H9 (cell line): ENCODE data around the gene SLC1A5. TPM values are rescaled to one million over a fixed set of nuclear protein-coding genes. Genes with fewer than 3 reads are reported as not detected.

ENCODE experiments used
- DNase-seq: peaks from one replicate; pipeline ENCODE4 v3.0.0-alpha.2; 2017
- H2AFZ ChIP-seq: one replicate; pipeline ENCODE4 v1.6.1; 2013; ENCODE audit warnings: mild to moderate bottlenecking, low read length, control low read depth, moderate library complexity
- H2AK5ac ChIP-seq: 2 replicates; pipeline ENCODE4 v1.6.1; 2013; ENCODE audit warnings: low read length, control low read depth, mixed read lengths; ENCODE audit not compliant: insufficient read length
- H2BK120ac ChIP-seq: one replicate; pipeline ENCODE4 v1.6.1; 2013; ENCODE audit warnings: low read depth, mild to moderate bottlenecking, low read length, control low read depth, inconsistent platforms; ENCODE audit not compliant: poor library complexity, severe bottlenecking
- H2BK12ac ChIP-seq: 2 replicates; pipeline ENCODE4 v1.6.1; 2013; ENCODE audit warnings: low read length, control low read depth, mixed read lengths, low read depth; ENCODE audit not compliant: insufficient read length
- H2BK15ac ChIP-seq: 2 replicates; pipeline ENCODE4 v1.6.1; 2013; ENCODE audit warnings: low read depth, low read length, control low read depth
- H2BK20ac ChIP-seq: one replicate; pipeline ENCODE4 v1.6.1; 2013; ENCODE audit warnings: low read depth, mild to moderate bottlenecking, low read length, control low read depth, inconsistent platforms; ENCODE audit not compliant: poor library complexity, severe bottlenecking
- H2BK5ac ChIP-seq: 2 replicates; pipeline ENCODE4 v1.6.1; 2013; ENCODE audit warnings: low read length, control low read depth, mixed read lengths; ENCODE audit not compliant: insufficient read length
- H3K14ac ChIP-seq: 2 replicates; pipeline ENCODE4 v1.6.1; 2013; ENCODE audit warnings: low read length, control low read depth; ENCODE audit not compliant: insufficient read depth
- H3K18ac ChIP-seq: 2 replicates; pipeline ENCODE4 v1.6.1; 2013; ENCODE audit warnings: low read depth, mild to moderate bottlenecking, mixed read lengths, low read length, control low read depth; ENCODE audit not compliant: insufficient read length
- H3K23ac ChIP-seq: 2 replicates; pipeline ENCODE4 v1.6.1; 2013; ENCODE audit warnings: low read length, control low read depth, mixed read lengths, low read depth; ENCODE audit not compliant: insufficient read length
- H3K23me2 ChIP-seq: 2 replicates; pipeline ENCODE4 v1.6.1; 2013; ENCODE audit warnings: low read depth, mild to moderate bottlenecking, mixed read lengths, low read length, control low read depth; ENCODE audit not compliant: insufficient read length, poor library complexity, severe bottlenecking
- H3K27ac ChIP-seq: 2 replicates; pipeline ENCODE4 v1.5.1; 2013; ENCODE audit warnings: low read length, control low read depth, mixed read lengths, low read depth; ENCODE audit not compliant: insufficient read length
- H3K27me3 ChIP-seq: 2 replicates; pipeline ENCODE4 v1.6.1; 2013; ENCODE audit warnings: low read length, control low read depth, inconsistent platforms; ENCODE audit not compliant: insufficient read depth
- H3K4ac ChIP-seq: 2 replicates; pipeline ENCODE4 v1.6.1; 2013; ENCODE audit warnings: low read depth, mild to moderate bottlenecking, control low read depth, inconsistent platforms, low read length, moderate library complexity
- H3K4me1 ChIP-seq: 2 replicates; pipeline ENCODE4 v1.6.1; 2013; ENCODE audit warnings: low read length, control low read depth, inconsistent platforms; ENCODE audit not compliant: insufficient read depth
- H3K4me2 ChIP-seq: 2 replicates; pipeline ENCODE4 v1.6.1; 2013; ENCODE audit warnings: low read length, control low read depth, mixed read lengths; ENCODE audit not compliant: insufficient read length, insufficient read depth
- H3K56ac ChIP-seq: 2 replicates; pipeline ENCODE4 v1.6.1; 2013; ENCODE audit warnings: low read depth, mild to moderate bottlenecking, mixed read lengths, low read length, control low read depth; ENCODE audit not compliant: insufficient read length
- H3K79me1 ChIP-seq: 2 replicates; pipeline ENCODE4 v1.6.1; 2013; ENCODE audit warnings: low read depth, mild to moderate bottlenecking, moderate library complexity, low read length, control low read depth, inconsistent platforms; ENCODE audit not compliant: insufficient read depth, poor library complexity, severe bottlenecking
- H3K79me2 ChIP-seq: 2 replicates; pipeline ENCODE4 v1.6.1; 2013; ENCODE audit warnings: low read length, control low read depth, inconsistent platforms; ENCODE audit not compliant: insufficient read depth
- H3K9ac ChIP-seq: 2 replicates; pipeline ENCODE4 v1.6.1; 2013; ENCODE audit warnings: low read length, control low read depth, mixed read lengths; ENCODE audit not compliant: insufficient read length; ENCODE audit errors: extremely low read depth
- H3K9me3 ChIP-seq: one replicate; pipeline ENCODE4 v1.6.1; 2013; ENCODE audit warnings: low read depth, low read length, inconsistent platforms; ENCODE audit not compliant: control insufficient read depth
- H3T11ph ChIP-seq: one replicate; pipeline ENCODE4 v1.6.1; 2013; ENCODE audit warnings: mild to moderate bottlenecking, low read length, control low read depth, inconsistent platforms
- H4K20me1 ChIP-seq: one replicate; pipeline ENCODE4 v1.6.1; 2013; ENCODE audit not compliant: control insufficient read depth, insufficient read length, insufficient read depth
- H4K5ac ChIP-seq: 2 replicates; pipeline ENCODE4 v1.6.1; 2013; ENCODE audit warnings: low read depth, mild to moderate bottlenecking, mixed read lengths, low read length, control low read depth; ENCODE audit not compliant: insufficient read length
- H4K8ac ChIP-seq: replicated peaks from 2 replicates; pipeline ENCODE4 v1.6.1; 2013; ENCODE audit warnings: low read length, control low read depth, mixed read lengths, low read depth; ENCODE audit not compliant: insufficient read length
- H4K91ac ChIP-seq: 2 replicates; pipeline ENCODE4 v1.6.1; 2013; ENCODE audit warnings: low read depth, mild to moderate bottlenecking, moderate library complexity, mixed read lengths, low read length, control low read depth; ENCODE audit not compliant: insufficient read length
- H3K27ac Mint-ChIP-seq, 3 experiments: 2 replicates in 2 of 3; 3 replicates in 1 of 3; pipeline ENCODE4 v1.8.0; 2020 to 2021; ENCODE audit warnings: mixed read lengths in 3 of 3, mild to moderate bottlenecking in 1 of 3, moderate library complexity in 1 of 3
- H3K27me3 Mint-ChIP-seq: 2 replicates; pipeline ENCODE4 v1.8.0; 2021; ENCODE audit warnings: low read depth, mild to moderate bottlenecking, moderate library complexity, mixed read lengths
- H3K36me3 Mint-ChIP-seq, 3 experiments: 2 replicates in 2 of 3; 3 replicates in 1 of 3; pipeline ENCODE4 v1.8.0; 2020 to 2021; ENCODE audit warnings: low read depth in 3 of 3, mixed read lengths in 3 of 3; ENCODE audit not compliant: insufficient read depth in 1 of 3
- H3K4me1 Mint-ChIP-seq, 2 experiments: 2 replicates each; pipeline ENCODE4 v1.8.0; 2020; ENCODE audit warnings: mixed read lengths in 2 of 2
- H3K4me3 Mint-ChIP-seq, 2 experiments: 2 replicates in 1 of 2; 3 replicates in 1 of 2; pipeline ENCODE4 v1.8.0; 2020 to 2021; ENCODE audit warnings: mild to moderate bottlenecking in 2 of 2, mixed read lengths in 2 of 2, moderate library complexity in 1 of 2
- H3K9me3 Mint-ChIP-seq, 2 experiments: 2 replicates in 1 of 2; 3 replicates in 1 of 2; pipeline ENCODE4 v1.8.0; 2020; ENCODE audit warnings: mild to moderate bottlenecking in 2 of 2, mixed read lengths in 2 of 2, moderate library complexity in 1 of 2
- WGBS: extraction: QIAGEN DNeasy Blood & Tissue Kit; methylation state at CpG from one replicate; pipeline ENCODE4 v1.1.7; 2013; ENCODE audit warnings: missing lambda C conversion rate, low lambda C conversion rate, mixed read lengths; ENCODE audit not compliant: insufficient read length; ENCODE audit errors: extremely low coverage; 5-methylcytosine and 5-hydroxymethylcytosine counted together
- total RNA-seq: library from RNA; stranded (reverse); gene quantifications from 2 replicates; pipeline ENCODE4 v1.2.1, GENCODE V29; 2021
- TF ChIP-seq, protein P1 (sequence below): fragments of 200-600 bp; sonication (generic); conservative IDR thresholded peaks from 3 replicates; pipeline ENCODE4 v1.8.0; 2021; ENCODE audit warnings: antibody characterized with exemption, mild to moderate bottlenecking

Gene SLC1A5
- total RNA-seq, 1 experiment from 2014 or later, result 258 TPM

DNA sequence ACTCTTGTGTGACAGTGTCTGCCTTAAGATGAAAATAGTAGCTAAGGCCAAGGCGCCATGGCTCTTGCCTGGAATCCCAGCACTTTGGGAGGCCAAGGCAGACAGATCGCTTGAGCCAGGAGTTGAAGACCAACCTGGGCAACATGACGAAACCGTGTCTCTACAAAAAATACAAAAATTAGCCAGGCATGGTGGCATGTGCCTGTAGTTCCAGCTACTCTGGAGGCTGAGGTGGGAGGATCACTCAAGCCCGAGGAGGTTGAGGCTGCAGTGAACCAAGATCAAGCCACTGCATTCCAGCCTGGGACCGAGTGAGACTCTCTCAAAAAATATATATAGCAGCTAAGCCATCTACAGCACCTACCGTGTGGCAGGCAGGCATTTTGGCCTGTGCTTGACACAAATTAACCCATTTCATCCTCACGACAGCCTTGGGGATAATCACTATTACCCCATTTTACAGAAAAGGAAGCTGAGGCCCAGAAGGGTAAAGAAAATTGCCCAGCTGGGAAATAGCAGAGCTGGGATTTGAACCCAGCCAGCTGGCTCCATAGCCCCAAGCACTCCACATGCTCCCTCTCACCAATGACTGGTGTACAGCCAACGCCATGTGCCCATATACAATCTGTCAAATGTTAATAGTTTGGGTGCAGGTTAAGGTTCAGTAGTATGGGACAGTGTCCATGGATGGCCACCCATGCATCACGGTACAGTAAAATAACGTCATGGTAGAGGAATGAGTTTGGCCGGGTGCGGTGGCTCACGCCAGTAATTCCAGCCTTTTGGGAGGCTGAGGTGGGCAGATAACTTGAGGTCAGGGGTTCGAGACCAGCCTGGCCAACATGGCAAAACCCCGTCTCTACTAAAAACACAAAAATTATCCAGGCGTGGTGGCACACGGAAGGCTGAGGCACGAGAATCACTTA, 3.1 kb downstream of the SLC1A5 start:
- Histone ChIP-seq H2BK5ac (no peak overlapping the region), H3K23me2 (peaks cover 23% of the 10 kb centered on the region), H3K27me3 (no peaks in the 10 kb centered on the region; the same call in 1 of the 2 replicates), H3K23ac (no peak overlapping the region), H2AK5ac (no peak overlapping the region), H4K8ac (no peak overlapping the region), H2BK15ac (no peak overlapping the region), H3K79me1 (peaks cover 12% of the 10 kb centered on the region), H3K79me2 (peaks cover 43% of the 10 kb centered on the region; the same call in 1 of the 2 replicates), H2BK120ac (no peak overlapping the region), H3K18ac (no peak overlapping the region), H2BK20ac (no peak overlapping the region), H4K5ac (no peak overlapping the region), H3K4me1 (peaks cover 5% of the 10 kb centered on the region; the same call in 1 of the 2 replicates), H4K20me1 (peaks cover 4% of the 10 kb centered on the region), H3T11ph (no peak overlapping the region), H3K9ac (peak overlapping the region; percentile 72), H4K91ac (no peak overlapping the region), H3K9me3 (no peaks in the 10 kb centered on the region), H3K27ac (peak overlapping the region; percentile 27), H3K4ac (no peak overlapping the region), H3K56ac (no peak overlapping the region), H2AFZ (no peak overlapping the region), H3K4me2 (peak overlapping the region; percentile 96), H2BK12ac (no peak overlapping the region), H3K14ac (no peak overlapping the region)
- Mint-ChIP-seq H3K36me3 (peaks cover 50 to 63% (median 51%) of the 10 kb centered on the region in 3 experiments), H3K4me3 (peak overlapping the region; percentile 97 to 100), H3K27ac (peak overlapping the region; percentile 99), H3K4me1 (peaks cover 26 to 44% of the 10 kb centered on the region in 2 experiments), H3K27me3 (peaks cover 13% of the 10 kb centered on the region), H3K9me3 (no peaks in the 10 kb centered on the region; a peak in 1 of 5 replicates)
- TF ChIP-seq, protein P1, sequence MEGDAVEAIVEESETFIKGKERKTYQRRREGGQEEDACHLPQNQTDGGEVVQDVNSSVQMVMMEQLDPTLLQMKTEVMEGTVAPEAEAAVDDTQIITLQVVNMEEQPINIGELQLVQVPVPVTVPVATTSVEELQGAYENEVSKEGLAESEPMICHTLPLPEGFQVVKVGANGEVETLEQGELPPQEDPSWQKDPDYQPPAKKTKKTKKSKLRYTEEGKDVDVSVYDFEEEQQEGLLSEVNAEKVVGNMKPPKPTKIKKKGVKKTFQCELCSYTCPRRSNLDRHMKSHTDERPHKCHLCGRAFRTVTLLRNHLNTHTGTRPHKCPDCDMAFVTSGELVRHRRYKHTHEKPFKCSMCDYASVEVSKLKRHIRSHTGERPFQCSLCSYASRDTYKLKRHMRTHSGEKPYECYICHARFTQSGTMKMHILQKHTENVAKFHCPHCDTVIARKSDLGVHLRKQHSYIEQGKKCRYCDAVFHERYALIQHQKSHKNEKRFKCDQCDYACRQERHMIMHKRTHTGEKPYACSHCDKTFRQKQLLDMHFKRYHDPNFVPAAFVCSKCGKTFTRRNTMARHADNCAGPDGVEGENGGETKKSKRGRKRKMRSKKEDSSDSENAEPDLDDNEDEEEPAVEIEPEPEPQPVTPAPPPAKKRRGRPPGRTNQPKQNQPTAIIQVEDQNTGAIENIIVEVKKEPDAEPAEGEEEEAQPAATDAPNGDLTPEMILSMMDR, result no peak
- WGBS, result no CpG with 5 or more reads among the region's 19 CpGs
- DNase-seq, result no peak
